ENCODE results near the gene GRIA1.

GRCh38 chr5:153700940-153701339, 210.5 kb downstream of the GRIA1 start:
- TF ChIP-seq CTCF (IDR thresholded peaks at IDR 0.05) (no peak), POLR2A (IDR thresholded peaks at IDR 0.05) (no peak), EP300 (IDR thresholded peaks at IDR 0.05) (no peak)
